H9 (cell line): Measurements from ENCODE around the gene TTBK1. TPM values are rescaled to one million over a fixed set of nuclear protein-coding genes. Genes with fewer than 3 reads are reported as not detected.

Experiments used
- DNase-seq: peaks from one replicate; pipeline ENCODE4 v3.0.0-alpha.2; 2017
- H2AFZ ChIP-seq: one replicate; pipeline ENCODE4 v1.6.1; 2013; ENCODE audit warnings: mild to moderate bottlenecking, low read length, control low read depth, moderate library complexity
- H2AK5ac ChIP-seq: 2 replicates; pipeline ENCODE4 v1.6.1; 2013; ENCODE audit warnings: low read length, control low read depth, mixed read lengths; ENCODE audit not compliant: insufficient read length
- H2BK120ac ChIP-seq: one replicate; pipeline ENCODE4 v1.6.1; 2013; ENCODE audit warnings: low read depth, mild to moderate bottlenecking, low read length, control low read depth, inconsistent platforms; ENCODE audit not compliant: poor library complexity, severe bottlenecking
- H2BK12ac ChIP-seq: 2 replicates; pipeline ENCODE4 v1.6.1; 2013; ENCODE audit warnings: low read length, control low read depth, mixed read lengths, low read depth; ENCODE audit not compliant: insufficient read length
- H2BK15ac ChIP-seq: 2 replicates; pipeline ENCODE4 v1.6.1; 2013; ENCODE audit warnings: low read depth, low read length, control low read depth
- H2BK20ac ChIP-seq: one replicate; pipeline ENCODE4 v1.6.1; 2013; ENCODE audit warnings: low read depth, mild to moderate bottlenecking, low read length, control low read depth, inconsistent platforms; ENCODE audit not compliant: poor library complexity, severe bottlenecking
- H2BK5ac ChIP-seq: 2 replicates; pipeline ENCODE4 v1.6.1; 2013; ENCODE audit warnings: low read length, control low read depth, mixed read lengths; ENCODE audit not compliant: insufficient read length
- H3K14ac ChIP-seq: 2 replicates; pipeline ENCODE4 v1.6.1; 2013; ENCODE audit warnings: low read length, control low read depth; ENCODE audit not compliant: insufficient read depth
- H3K18ac ChIP-seq: 2 replicates; pipeline ENCODE4 v1.6.1; 2013; ENCODE audit warnings: low read depth, mild to moderate bottlenecking, mixed read lengths, low read length, control low read depth; ENCODE audit not compliant: insufficient read length
- H3K23ac ChIP-seq: 2 replicates; pipeline ENCODE4 v1.6.1; 2013; ENCODE audit warnings: low read length, control low read depth, mixed read lengths, low read depth; ENCODE audit not compliant: insufficient read length
- H3K23me2 ChIP-seq: 2 replicates; pipeline ENCODE4 v1.6.1; 2013; ENCODE audit warnings: low read depth, mild to moderate bottlenecking, mixed read lengths, low read length, control low read depth; ENCODE audit not compliant: insufficient read length, poor library complexity, severe bottlenecking
- H3K27ac ChIP-seq: 2 replicates; pipeline ENCODE4 v1.5.1; 2013; ENCODE audit warnings: low read length, control low read depth, mixed read lengths, low read depth; ENCODE audit not compliant: insufficient read length
- H3K27me3 ChIP-seq: 2 replicates; pipeline ENCODE4 v1.6.1; 2013; ENCODE audit warnings: low read length, control low read depth, inconsistent platforms; ENCODE audit not compliant: insufficient read depth
- H3K4ac ChIP-seq: 2 replicates; pipeline ENCODE4 v1.6.1; 2013; ENCODE audit warnings: low read depth, mild to moderate bottlenecking, control low read depth, inconsistent platforms, low read length, moderate library complexity
- H3K4me1 ChIP-seq: 2 replicates; pipeline ENCODE4 v1.6.1; 2013; ENCODE audit warnings: low read length, control low read depth, inconsistent platforms; ENCODE audit not compliant: insufficient read depth
- H3K4me2 ChIP-seq: 2 replicates; pipeline ENCODE4 v1.6.1; 2013; ENCODE audit warnings: low read length, control low read depth, mixed read lengths; ENCODE audit not compliant: insufficient read length, insufficient read depth
- H3K56ac ChIP-seq: 2 replicates; pipeline ENCODE4 v1.6.1; 2013; ENCODE audit warnings: low read depth, mild to moderate bottlenecking, mixed read lengths, low read length, control low read depth; ENCODE audit not compliant: insufficient read length
- H3K79me1 ChIP-seq: 2 replicates; pipeline ENCODE4 v1.6.1; 2013; ENCODE audit warnings: low read depth, mild to moderate bottlenecking, moderate library complexity, low read length, control low read depth, inconsistent platforms; ENCODE audit not compliant: insufficient read depth, poor library complexity, severe bottlenecking
- H3K79me2 ChIP-seq: 2 replicates; pipeline ENCODE4 v1.6.1; 2013; ENCODE audit warnings: low read length, control low read depth, inconsistent platforms; ENCODE audit not compliant: insufficient read depth
- H3K9ac ChIP-seq: 2 replicates; pipeline ENCODE4 v1.6.1; 2013; ENCODE audit warnings: low read length, control low read depth, mixed read lengths; ENCODE audit not compliant: insufficient read length; ENCODE audit errors: extremely low read depth
- H3K9me3 ChIP-seq: one replicate; pipeline ENCODE4 v1.6.1; 2013; ENCODE audit warnings: low read depth, low read length, inconsistent platforms; ENCODE audit not compliant: control insufficient read depth
- H3T11ph ChIP-seq: one replicate; pipeline ENCODE4 v1.6.1; 2013; ENCODE audit warnings: mild to moderate bottlenecking, low read length, control low read depth, inconsistent platforms
- H4K20me1 ChIP-seq: one replicate; pipeline ENCODE4 v1.6.1; 2013; ENCODE audit not compliant: control insufficient read depth, insufficient read length, insufficient read depth
- H4K5ac ChIP-seq: 2 replicates; pipeline ENCODE4 v1.6.1; 2013; ENCODE audit warnings: low read depth, mild to moderate bottlenecking, mixed read lengths, low read length, control low read depth; ENCODE audit not compliant: insufficient read length
- H4K8ac ChIP-seq: replicated peaks from 2 replicates; pipeline ENCODE4 v1.6.1; 2013; ENCODE audit warnings: low read length, control low read depth, mixed read lengths, low read depth; ENCODE audit not compliant: insufficient read length
- H4K91ac ChIP-seq: 2 replicates; pipeline ENCODE4 v1.6.1; 2013; ENCODE audit warnings: low read depth, mild to moderate bottlenecking, moderate library complexity, mixed read lengths, low read length, control low read depth; ENCODE audit not compliant: insufficient read length
- H3K27ac Mint-ChIP-seq, 3 experiments: 2 replicates in 2 of 3; 3 replicates in 1 of 3; pipeline ENCODE4 v1.8.0; 2020 to 2021; ENCODE audit warnings: mixed read lengths in 3 of 3, mild to moderate bottlenecking in 1 of 3, moderate library complexity in 1 of 3
- H3K27me3 Mint-ChIP-seq: 2 replicates; pipeline ENCODE4 v1.8.0; 2021; ENCODE audit warnings: low read depth, mild to moderate bottlenecking, moderate library complexity, mixed read lengths
- H3K36me3 Mint-ChIP-seq, 3 experiments: 2 replicates in 2 of 3; 3 replicates in 1 of 3; pipeline ENCODE4 v1.8.0; 2020 to 2021; ENCODE audit warnings: low read depth in 3 of 3, mixed read lengths in 3 of 3; ENCODE audit not compliant: insufficient read depth in 1 of 3
- H3K4me1 Mint-ChIP-seq, 2 experiments: 2 replicates each; pipeline ENCODE4 v1.8.0; 2020; ENCODE audit warnings: mixed read lengths in 2 of 2
- H3K4me3 Mint-ChIP-seq, 2 experiments: 2 replicates in 1 of 2; 3 replicates in 1 of 2; pipeline ENCODE4 v1.8.0; 2020 to 2021; ENCODE audit warnings: mild to moderate bottlenecking in 2 of 2, mixed read lengths in 2 of 2, moderate library complexity in 1 of 2
- H3K9me3 Mint-ChIP-seq, 2 experiments: 2 replicates in 1 of 2; 3 replicates in 1 of 2; pipeline ENCODE4 v1.8.0; 2020; ENCODE audit warnings: mild to moderate bottlenecking in 2 of 2, mixed read lengths in 2 of 2, moderate library complexity in 1 of 2
- CTCF ChIP-seq: fragments of 200-600 bp; sonication (generic); conservative IDR thresholded peaks from 3 replicates; pipeline ENCODE4 v1.8.0; 2021; ENCODE audit warnings: antibody characterized with exemption, mild to moderate bottlenecking
- WGBS: extraction: QIAGEN DNeasy Blood & Tissue Kit; methylation state at CpG from one replicate; pipeline ENCODE4 v1.1.7; 2013; ENCODE audit warnings: missing lambda C conversion rate, low lambda C conversion rate, mixed read lengths; ENCODE audit not compliant: insufficient read length; ENCODE audit errors: extremely low coverage; 5-methylcytosine and 5-hydroxymethylcytosine counted together
- total RNA-seq: library from RNA; stranded (reverse); gene quantifications from 2 replicates; pipeline ENCODE4 v1.2.1, GENCODE V29; 2021

The TTBK1 gene
- total RNA-seq, 1 experiment from 2014 or later = 1.6 TPM

- Histone ChIP-seq H3K23me2 (no peaks in the 10 kb centered on the region), H3K23ac (no peak overlapping the region), H2BK5ac (no peak overlapping the region), H4K8ac (no peak overlapping the region), H2BK20ac (no peak overlapping the region), H2AFZ (no peak overlapping the region), H3K27me3 (no peaks in the 10 kb centered on the region), H3K79me2 (no peaks in the 10 kb centered on the region), H3K4me1 (no peaks in the 10 kb centered on the region), H3K56ac (no peak overlapping the region), H3K9me3 (no peaks in the 10 kb centered on the region), H4K91ac (no peak overlapping the region), H2BK12ac (no peak overlapping the region), H3K9ac (no peak overlapping the region), H3K4me2 (no peak overlapping the region), H3K4ac (no peak overlapping the region), H2BK120ac (no peak overlapping the region), H3K79me1 (no peaks in the 10 kb centered on the region), H3K18ac (no peak overlapping the region), H2AK5ac (no peak overlapping the region), H3K14ac (no peak overlapping the region), H3K27ac (no peak overlapping the region), H2BK15ac (no peak overlapping the region), H4K20me1 (no peaks in the 10 kb centered on the region), H4K5ac (no peak overlapping the region), H3T11ph (no peak overlapping the region)
- Mint-ChIP-seq H3K4me1 (peaks cover 0 to 5% of the 10 kb centered on the region in 2 experiments; a peak in 2 of 4 replicates), H3K36me3 (no peaks in the 10 kb centered on the region), H3K9me3 (no peaks in the 10 kb centered on the region), H3K27me3 (no peaks in the 10 kb centered on the region; the same call in none of the 2 replicates), H3K27ac (no peak overlapping the region), H3K4me3 (no peak overlapping the region)
- no peak for DNase-seq
- no CpG with 5 or more reads among the region's 1 CpG for WGBS
- no peak for TF ChIP-seq CTCF
Observed at GRCh38 chr6:43331470-43331869, 88.2 kb downstream of the TTBK1 start.
